GM18517 (cell line): ENCODE results near the gene GKAP1.
"Not testable (repeated sequence)": the region's sequence is repeated elsewhere in the genome, so short reads cannot be mapped to it uniquely, and the experiment has no call there.

Experiments used
- ATAC-seq: cut with Tn5 transposase; IDR thresholded peaks from one replicate; pipeline ENCODE4 v1.9.1; 2021; ENCODE audit warnings: mild to moderate bottlenecking, moderate library complexity; ENCODE audit not compliant: unreplicated experiment

GKAP1 gene

DNA sequence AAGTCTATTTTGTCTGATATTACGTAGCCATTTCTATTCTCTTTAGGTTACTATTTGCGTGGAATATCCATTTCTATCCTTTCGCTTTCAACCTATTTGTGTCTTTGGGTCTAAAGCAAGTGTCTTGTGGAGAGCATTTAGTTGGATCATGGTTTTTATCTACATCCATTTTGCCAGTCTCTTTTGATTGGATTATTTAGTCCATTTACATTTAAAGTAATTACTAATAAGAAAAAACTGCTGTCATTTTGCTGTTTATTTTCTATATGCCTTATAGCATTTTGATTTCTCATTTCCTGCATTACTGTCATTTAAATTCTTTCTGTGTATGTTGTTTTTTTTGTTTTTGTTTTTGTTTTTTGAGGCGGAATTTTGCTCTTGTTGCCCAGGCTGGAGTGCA, 83.8 kb downstream of the GKAP1 start:
- no peak for ATAC-seq

DNA sequence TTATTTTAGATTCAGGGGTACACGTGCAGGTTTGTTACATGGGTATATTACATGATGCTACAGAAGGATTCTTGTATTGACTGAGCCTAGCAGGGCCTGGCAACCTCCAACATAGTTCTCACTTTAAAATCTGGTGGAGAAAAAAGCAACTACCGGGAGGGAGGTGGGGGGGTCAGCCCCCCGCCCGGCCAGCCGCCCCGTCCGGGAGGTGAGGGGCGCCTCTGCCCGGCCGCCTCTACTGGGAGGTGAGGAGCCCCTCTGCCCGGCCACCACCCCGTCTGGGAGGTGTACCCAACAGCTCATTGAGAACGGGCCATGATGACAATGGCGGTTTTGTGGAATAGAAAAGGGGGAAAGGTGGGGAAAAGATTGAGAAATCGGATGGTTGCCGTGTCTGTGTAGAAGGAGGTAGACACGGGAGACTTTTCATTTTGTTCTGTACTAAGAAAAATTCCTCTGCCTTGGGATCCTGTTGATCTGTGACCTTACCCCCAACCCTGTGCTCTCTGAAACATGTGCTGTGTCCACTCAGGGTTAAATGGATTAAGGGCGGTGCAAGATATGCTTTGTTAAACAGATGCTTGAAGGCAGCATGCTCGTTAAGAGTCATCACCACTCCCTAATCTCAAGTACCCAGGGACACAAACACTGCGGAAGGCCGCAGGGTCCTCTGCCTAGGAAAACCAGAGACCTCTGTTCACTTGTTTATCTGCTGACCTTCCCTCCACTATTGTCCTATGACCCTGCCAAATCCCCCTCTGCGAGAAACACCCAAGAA, 88.8 kb downstream of the GKAP1 start:
- ATAC-seq: not testable (repeated sequence)

DNA sequence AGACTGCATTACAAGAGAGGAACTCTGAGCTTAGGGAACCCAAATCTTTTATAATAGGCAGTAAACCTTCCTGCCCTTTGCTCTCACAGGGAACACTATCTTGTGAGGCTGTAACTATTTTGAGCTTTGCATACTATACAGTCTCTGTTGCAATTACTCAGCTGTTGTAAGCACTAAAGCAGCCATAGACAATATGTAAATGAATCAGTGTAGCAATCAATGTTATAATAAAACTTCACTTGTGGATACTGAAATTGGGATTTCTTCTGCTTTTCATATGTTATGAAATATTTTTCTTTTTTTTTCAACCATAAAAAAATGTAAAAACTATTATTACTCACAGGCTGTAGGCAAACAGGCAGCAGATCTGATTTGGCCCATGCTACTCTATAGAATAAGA, 93.1 kb downstream of the GKAP1 start:
- ATAC-seq: no peak

DNA sequence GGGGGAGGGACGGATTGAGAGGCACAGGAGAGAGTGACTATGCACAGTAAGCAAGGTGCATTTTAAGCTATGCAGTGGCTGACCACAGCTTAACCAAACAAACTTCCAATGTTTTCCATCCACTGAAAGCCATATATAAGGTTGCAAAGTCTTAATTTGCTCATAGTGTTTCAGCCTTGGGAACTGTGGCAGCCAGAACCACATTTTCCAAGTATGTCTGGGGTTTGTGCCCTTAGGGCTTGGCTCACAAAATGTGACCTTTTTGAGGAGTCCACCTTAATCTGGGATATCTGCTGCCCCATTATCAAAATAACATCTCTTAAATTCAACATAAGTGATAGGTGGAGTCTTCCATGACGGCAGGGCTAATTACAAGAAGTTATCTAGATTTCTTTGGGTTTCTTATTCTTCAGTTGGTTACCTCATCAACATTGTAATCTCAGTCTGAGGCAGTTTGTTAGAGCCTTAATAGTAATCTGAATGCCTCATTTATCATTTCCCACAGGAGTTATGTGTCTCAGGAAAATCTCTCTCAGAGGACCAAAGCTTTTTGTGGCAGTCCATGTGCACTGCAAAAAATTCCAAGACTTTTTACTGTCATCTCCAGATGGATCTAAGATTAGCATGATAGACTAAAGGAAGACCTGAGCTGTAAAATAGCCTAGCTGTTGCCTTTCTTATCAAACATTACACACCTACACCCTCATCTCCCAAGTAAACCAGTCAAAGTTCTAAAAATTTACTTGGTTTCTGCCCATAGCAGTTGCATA, 94.7 kb downstream of the GKAP1 start:
- ATAC-seq: no peak

DNA sequence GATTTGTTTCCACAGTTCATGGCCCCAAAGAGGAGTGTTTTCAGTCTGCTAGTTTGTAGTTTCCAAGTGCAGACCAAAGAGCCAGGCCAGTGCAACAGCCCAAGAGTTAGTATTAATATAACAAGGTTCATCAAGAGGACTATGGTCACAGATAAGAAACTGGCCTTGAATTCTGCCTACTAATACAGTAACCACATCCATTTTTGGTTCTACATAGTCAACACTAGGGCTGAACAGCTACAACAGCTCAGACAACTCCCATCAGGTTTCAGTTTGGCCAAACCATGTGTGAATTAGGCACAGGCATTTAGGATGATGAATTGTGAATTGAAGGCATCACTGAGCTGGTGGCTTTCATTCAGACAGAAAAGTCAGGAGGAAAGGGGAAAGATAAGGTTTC, 96.1 kb downstream of the GKAP1 start:
- ATAC-seq: no peak

DNA sequence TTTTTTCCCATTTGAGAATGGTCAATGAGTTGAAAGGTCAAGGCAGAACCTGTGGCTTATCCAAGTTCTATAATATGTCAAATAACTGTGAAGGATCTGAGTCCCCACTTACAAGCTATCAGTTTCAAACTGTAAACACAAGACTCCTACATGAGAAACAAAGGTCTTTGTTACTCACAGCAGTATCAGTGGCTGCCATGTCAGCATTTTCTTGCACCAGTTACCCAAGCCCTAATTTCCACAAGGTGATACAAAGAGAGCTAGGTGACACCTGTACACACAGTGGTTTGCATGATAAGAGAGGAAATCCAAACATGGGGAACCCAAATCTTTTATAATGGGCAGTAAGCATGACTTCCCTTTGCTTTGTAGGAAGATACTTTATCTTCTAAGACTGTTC, 101.8 kb downstream of the GKAP1 start:
- ATAC-seq: no peak

DNA sequence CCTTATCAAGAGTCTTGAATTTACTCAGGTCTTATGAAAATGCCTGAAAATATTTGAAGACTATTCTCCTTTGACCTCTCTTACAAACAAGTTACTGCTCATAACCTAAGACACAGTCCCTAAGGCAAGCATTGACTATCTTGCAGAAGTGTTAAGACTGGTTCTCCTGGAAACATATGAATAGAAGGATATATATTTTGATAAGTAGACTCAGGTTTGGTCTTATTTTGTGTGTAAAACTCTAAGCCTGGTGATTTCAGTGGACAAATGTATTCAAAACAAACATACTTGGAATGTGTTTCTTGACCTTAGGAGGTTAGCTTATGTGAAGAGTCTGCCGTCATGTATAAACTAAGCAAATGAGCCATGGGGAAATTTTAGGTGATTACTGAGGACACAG, 102.3 kb downstream of the GKAP1 start:
- ATAC-seq: no peak

DNA sequence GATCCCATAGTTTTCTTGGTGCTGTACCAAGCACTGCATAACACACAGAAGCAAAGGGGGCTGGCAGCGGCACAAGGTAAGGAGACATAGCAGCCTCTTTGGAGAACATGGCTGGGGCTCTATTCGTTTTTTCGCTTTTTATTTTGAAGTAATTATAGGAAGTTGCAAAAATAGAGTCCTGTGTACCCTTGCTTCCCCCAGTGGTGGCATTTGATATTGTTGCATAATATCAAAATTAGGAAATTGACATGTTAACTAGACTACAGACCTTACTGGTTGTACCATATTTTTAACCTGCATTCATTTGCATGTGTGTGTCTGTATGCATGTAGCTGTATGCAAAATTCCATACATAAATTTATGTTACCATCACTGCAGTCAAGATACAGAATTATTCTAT, 103.2 kb downstream of the GKAP1 start:
- peak; percentile 48 for ATAC-seq

DNA sequence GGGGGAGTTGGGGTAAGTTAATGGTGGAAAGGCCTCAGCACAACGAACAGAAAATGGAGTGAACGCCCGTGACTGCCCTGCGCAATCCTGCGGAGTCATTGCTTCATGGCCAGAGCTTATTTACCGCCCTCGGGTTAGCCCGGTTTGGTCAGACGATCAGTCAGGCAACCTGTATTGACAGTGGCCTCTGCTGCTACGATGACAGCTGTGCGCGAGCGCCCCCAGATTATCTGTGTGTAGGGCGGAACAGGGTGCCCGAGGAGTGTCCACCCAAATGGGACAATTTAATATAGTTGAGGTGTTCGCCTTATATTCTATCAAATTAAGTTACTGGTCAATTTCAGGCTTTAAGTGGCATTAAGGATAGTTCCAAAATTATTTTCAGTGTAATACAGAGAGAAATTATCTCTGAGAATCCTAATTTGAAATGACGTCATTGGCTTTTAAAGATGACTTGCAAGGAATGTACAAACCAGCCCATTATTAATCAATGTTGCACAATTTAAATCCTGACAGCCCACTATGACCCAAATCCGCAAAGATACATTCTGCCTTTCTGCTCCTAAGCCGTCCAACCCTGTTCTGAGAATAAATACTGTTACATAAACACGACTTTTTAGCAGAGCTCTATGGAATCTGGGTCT, 108.9 kb downstream of the GKAP1 start:
- ATAC-seq: peak; percentile 53

DNA sequence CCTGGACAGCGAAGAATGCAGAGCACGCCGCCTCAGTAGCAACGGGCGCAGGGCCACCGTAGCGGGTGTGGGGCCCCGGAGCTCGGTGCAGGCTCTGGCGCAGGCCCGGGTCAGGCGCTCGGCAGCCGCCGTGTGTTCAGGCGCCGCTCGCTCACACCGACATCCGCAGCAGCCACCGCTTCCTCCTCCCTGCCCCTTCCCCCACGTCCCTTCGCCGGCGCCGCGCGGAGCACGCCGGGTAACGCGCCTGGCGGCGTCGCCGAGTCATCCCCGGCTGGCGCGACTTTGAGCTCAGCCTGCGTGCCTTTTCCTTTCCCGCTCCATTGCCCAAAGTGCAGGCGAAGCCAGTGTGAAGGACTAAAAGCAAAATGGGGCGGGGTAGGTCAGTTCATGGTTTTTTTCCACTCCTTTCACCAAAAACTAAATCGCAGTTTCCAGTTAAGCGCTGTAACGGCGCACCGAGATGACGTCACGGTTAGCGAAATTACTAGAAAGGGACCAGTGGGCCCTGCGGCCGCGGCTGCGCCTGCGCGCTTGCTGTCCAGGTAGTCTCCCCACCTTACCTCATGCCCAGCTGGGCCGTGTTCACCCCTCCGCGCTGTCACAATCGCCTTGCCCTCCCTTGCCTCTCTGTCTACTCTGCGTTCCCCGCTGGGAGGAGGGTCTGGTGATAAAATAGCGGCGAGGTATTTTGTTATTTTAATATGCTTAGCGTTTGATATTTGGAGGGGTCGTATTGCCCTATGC, 109.6 kb downstream of the GKAP1 start, which contains the start of gene UBQLN1:
Gene UBQLN1, minus strand, starts transcription at position 191 of the 747 bp plus-strand sequence. CDS start 279 bp downstream, outside the sequence.
- peak; percentile 70 for ATAC-seq

DNA sequence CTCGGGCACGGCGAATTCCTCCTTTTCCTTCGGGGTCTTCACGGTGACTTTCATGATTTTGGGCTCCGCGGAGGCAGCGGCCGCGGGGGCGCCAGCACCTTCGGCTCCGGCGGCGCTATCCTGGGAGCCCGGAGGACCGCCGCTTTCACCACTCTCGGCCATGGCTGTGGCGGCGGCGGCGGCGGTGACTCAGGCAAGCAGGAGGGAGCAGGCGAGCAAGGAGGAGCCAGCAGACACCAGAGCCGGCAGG, 110.1 kb downstream of the GKAP1 start:
- peak; percentile 58 for ATAC-seq

DNA sequence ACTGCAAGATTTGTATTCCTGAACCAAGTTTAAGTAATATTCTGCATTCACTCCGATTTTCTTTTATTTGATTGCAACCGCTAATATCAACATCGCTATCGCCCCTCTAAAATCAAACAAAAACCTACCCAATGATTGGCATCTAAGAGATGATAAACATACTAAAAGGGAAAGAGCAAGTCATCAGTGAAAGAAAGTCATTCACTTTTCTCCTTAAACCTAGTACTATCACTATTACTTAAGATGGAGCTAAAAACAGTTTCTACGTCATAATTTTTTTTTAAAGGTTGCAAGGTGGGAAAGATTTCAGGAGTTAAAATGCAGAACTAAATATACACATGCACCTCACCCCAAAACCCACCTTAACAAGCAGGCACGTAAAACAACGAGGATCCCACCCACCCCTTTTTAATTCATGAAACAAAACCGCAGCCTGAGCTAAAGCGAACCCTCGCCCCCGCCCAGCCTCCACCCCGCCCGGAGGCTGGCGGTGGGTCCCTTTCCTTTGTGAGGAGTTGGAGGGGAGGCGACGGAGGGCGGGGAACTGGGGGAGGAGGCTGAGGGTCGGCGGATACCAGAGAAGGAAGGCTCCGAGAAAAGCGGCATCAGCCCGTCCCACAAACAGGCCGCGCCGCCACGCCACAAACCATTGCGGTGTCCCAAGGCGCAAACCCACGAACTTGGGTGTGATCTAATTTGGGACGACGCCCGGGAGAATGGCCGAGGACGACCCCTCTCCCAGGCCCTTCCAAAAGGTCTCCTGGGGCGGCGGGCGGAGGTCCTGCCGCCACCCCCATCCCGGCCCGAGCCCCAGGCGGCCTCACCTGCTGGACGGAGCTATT, 110.7 kb downstream of the GKAP1 start:
- peak; percentile 20 for ATAC-seq

DNA sequence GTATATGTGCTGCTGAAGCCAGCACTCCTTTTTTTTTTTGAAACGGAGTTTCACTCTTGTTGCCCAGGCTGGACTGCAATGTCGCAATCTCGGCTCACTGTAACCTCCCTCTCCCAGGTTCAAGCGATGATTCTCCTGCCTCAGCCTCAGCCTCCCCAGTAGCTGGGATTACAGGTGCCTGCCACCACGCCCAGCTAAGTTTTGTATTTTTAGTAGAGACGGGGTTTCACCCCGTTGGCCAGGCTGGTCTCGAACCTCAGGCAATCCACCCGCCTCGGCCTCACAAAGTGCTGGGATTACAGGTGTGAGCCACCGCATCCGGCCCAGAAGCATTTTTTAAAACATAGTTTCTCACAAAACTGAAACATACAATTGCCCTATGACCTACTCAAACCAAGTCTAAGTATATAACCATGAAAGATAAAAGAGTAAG, 112.3 kb downstream of the GKAP1 start:
- not testable (repeated sequence) for ATAC-seq

DNA sequence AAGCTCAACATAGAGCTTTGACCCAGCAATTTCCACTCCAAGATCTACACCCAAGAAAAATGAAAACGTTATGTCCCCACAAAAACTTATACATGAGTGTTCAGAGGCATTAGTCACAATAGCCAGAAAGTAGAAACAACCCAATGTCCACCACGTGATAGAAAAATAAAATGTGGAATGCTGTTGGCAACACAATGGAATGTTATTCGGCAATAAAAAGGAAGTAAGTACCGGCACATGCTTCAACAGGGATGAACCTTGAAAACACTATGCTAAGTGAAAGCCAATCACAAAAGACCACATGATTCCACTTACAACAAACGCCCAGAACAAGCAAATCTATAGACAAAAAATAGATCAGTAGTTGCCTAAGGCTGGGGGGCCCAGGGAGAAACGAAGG, 115.8 kb downstream of the GKAP1 start:
- no peak for ATAC-seq

DNA sequence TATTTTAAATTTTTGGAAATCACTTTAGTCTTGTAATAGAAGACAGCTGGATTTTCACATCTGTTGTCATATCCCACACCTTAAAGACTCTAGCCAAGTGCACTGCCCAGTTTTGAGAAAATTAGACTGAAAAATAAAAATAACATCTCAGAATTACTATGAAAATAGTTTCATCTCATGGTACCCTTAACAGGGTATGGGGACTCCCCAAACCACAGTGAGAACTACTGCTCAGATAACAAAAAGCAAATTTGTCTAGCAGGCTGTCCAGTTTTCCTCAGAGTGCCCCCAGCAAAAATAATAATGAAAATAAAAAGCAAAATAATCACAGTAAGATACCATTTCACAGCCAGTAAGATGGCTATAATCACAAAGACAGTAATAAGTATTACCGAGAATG, 116.3 kb downstream of the GKAP1 start:
- ATAC-seq: no peak

DNA sequence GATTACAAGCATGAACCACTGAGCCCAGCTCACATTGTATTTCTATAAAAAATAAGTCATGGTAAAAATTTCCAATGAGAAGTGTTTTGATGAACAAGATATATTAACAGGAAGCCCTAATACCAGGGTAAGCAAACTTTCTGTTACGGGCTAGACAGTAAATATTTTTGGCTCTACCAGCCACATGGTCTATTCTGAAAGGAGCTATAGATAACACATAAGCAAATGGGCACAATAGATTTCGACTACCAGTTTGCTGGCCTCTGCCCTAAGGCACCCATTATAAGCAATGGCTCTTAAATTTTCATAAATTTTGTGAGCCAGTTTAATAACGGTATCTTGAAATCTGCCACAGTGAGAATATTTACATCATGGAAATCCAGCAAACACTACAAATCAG, 118.0 kb downstream of the GKAP1 start:
- ATAC-seq: peak; percentile 44

DNA sequence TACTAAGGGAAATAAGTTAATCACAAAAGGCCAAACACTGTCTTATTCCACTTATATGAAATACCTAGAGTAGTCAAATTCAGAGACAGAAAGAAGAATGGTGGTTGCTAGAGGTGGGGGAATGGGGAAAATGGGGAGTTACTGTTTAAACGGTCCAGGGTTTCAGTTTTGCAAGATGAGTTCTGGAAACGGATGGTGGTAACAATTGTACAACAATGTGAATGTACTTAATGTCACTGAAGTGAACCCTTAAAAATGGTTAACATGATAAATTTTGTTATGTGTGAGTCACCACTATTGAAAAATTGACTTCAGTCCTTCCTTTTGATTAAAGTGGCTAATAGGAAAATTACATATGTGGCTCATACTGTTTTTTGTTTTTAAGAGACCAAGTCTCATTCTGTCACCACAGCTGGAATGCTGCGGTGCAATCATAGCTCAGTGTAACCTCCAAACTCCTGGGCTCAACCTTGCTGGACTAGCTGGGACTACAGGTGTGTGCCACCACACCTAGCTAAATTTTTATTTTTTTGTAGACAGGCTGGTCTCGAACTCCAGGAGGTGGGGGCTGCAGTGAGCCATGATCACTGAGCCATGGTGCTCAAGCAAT, 118.5 kb downstream of the GKAP1 start:
- ATAC-seq: peak; percentile 34

DNA sequence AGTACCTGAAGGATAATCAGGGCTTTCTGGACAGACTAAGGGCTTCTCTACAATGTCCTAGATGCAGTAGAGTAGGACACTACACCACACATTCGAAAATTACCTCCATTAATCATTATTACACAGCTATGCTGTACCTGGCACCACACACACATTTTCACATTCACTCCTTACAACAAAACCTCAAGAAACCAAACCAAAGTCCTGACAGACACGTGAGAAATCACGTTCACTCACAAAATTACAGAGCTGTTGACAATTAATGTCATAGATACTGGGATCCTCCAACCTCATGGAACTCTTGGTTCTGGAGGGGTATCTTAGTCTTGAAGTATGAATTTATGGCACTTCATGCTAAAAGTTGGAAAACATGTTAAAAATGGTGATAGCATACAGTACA, 126.1 kb downstream of the GKAP1 start:
- no peak for ATAC-seq
